SH-SY5Y (cell line): ENCODE data around the gene VSIG1.

ENCODE experiments used
- GATA2 ChIP-seq: IDR thresholded peaks from 2 replicates; pipeline ENCODE4 v1.6.1; 2011; ENCODE audit warnings: mild to moderate bottlenecking, low read depth, low read length
- GATA3 ChIP-seq: IDR thresholded peaks from 2 replicates; pipeline ENCODE4 v1.6.1; 2011; ENCODE audit warnings: low read depth, mild to moderate bottlenecking, low read length, moderate library complexity

DNA sequence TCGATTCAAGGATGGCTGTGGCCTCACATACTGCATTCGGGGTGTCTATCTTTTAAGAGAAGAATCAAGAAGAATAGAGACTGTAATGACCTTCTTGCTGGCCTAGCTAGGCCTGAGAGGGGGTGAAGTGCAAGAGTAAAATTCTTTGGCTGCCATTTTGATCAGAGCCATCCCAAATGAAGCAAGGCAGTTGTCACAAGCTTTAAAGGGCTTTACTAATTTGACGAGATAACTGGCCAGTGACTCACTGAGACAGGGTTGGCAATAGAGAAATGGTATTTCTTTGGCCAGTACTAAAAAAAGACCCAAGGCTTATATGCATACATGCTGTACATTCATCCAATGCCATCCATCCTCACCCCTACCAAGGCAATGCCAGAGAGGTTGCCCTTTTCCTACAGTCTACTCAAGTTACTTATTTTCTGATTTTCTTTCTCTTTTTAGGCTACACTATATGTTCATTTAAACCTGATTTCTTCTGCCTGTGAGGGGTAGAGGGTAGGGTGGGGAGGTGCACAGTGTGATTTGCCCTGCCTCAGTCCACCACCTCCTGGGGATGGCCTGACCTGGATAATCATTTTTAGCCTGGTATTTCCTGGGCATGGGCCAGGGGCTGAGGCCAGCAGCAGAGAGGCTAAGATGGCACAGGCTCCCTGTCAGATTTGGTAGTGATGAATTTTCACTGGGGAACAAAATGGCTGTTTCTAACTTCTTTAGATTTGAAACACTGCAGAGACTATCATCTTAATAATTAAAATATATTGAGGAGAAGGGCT is 78.9 kb downstream of the VSIG1 start:
- TF ChIP-seq GATA2 (no peak), GATA3 (no peak)
